Panc1 (cell line): ENCODE measurements around the gene GADD45A. TPM values are rescaled to one million over a fixed set of nuclear protein-coding genes. Genes with fewer than 3 reads are reported as not detected.

ENCODE experiments used
- ATAC-seq: fragments of 200-7000 bp; cut with Tn5 transposase; 2 replicates; pipeline ENCODE4 v1.9.1; 2020; ENCODE audit warnings: mild to moderate bottlenecking, moderate library complexity
- BruUV-seq: library from RNA; stranded (reverse); fragments of 400-500 nt; replicated peaks from 2 replicates; lab custom pipeline; 2021; lab: Mats Ljungman, UMichigan
- CTCF ChIA-PET: fragments of 300-600 bp; sonication (Branson Sonifier 250); formaldehyde crosslinking; loops from one replicate; lab custom pipeline; 2022; ENCODE audit warnings: antibody characterized with exemption; lab: Charles Lee
- POLR2A ChIA-PET: fragments of 300-600 bp; sonication (Branson Sonifier 250); formaldehyde crosslinking; loops from one replicate; lab custom pipeline; 2022; ENCODE audit warnings: antibody characterized with exemption; lab: Charles Lee
- DNase-seq: peaks from one replicate; pipeline ENCODE4 v3.0.0-alpha.2; 2010; ENCODE audit warnings: low read depth, low spot score
- H3K27ac ChIP-seq: 2 replicates; pipeline ENCODE4 v1.5.1; 2011; ENCODE audit warnings: mild to moderate bottlenecking, low read length, inconsistent platforms
- H3K27me3 ChIP-seq: fragments of 200-500 bp; sonication (Bioruptor generic); 2 replicates; pipeline ENCODE4 v1.6.0; 2014; ENCODE audit warnings: low read length, inconsistent platforms; ENCODE audit not compliant: control insufficient read depth, insufficient read depth
- H3K36me3 ChIP-seq: fragments of 200-500 bp; sonication (Bioruptor generic); 2 replicates; pipeline ENCODE4 v1.5.1; 2014; ENCODE audit warnings: inconsistent platforms, mild to moderate bottlenecking, low read length, moderate library complexity; ENCODE audit not compliant: control insufficient read depth, insufficient read depth
- H3K4me1 ChIP-seq: 2 replicates; pipeline ENCODE4 v1.5.1; 2011; ENCODE audit warnings: inconsistent platforms, mild to moderate bottlenecking, low read length, moderate library complexity; ENCODE audit not compliant: control insufficient read depth, insufficient read depth
- H3K4me3 ChIP-seq, 2 experiments: 2 replicates each; pipeline ENCODE4 v1.5.1; 2011 to 2012; ENCODE audit warnings: low read depth in 2 of 2, low read length in 2 of 2, mild to moderate bottlenecking in 2 of 2, inconsistent platforms in 1 of 2, moderate library complexity in 1 of 2
- H3K9me3 ChIP-seq: fragments of 200-500 bp; sonication (Bioruptor generic); 2 replicates; pipeline ENCODE4 v1.5.1; 2014; ENCODE audit warnings: low read depth, mild to moderate bottlenecking, inconsistent platforms, low read length, moderate library complexity; ENCODE audit not compliant: control insufficient read depth, insufficient read depth
- POLR2AphosphoS5 ChIP-seq: IDR thresholded peaks from 2 replicates; pipeline ENCODE4 v1.6.1; 2012; ENCODE audit warnings: mild to moderate bottlenecking, low read depth, low read length, moderate library complexity
- REST ChIP-seq, 2 experiments: IDR thresholded peaks; 2 replicates each; pipeline ENCODE4 v1.6.1; 2011 to 2012; ENCODE audit warnings: low read depth in 2 of 2, control low read depth in 1 of 2, low read length in 1 of 2, mild to moderate bottlenecking in 1 of 2, moderate library complexity in 1 of 2; ENCODE audit not compliant: insufficient read depth in 1 of 2
- SIN3A ChIP-seq: IDR thresholded peaks from 2 replicates; pipeline ENCODE4 v1.6.1; 2012; ENCODE audit warnings: low read depth, mild to moderate bottlenecking, low read length, moderate library complexity, borderline replicate concordance; ENCODE audit not compliant: insufficient read depth
- TCF7L2 ChIP-seq: IDR thresholded peaks from 2 replicates; pipeline ENCODE4 v1.6.1; 2011; ENCODE audit warnings: mild to moderate bottlenecking, low read depth, low read length, inconsistent platforms
- in situ Hi-C: cut with HindIII; loops from 2 replicates; pipeline ENCODE4 v1.10.0; 2016; ENCODE audit warnings: low sequenced_read_pairs, low pct_unique_long_range_greater_than_20kb
- intact Hi-C: fragments of 100-400 bp; cut with micrococcal nuclease; formaldehyde crosslinking; loops from one replicate; pipeline ENCODE4 v1.10.0; 2022; ENCODE audit not compliant: unreplicated experiment
- total RNA-seq: library from RNA; stranded (reverse); gene quantifications from one replicate; pipeline ENCODE4 v1.2.1, GENCODE V29; 2021; ENCODE audit not compliant: unreplicated experiment
- TF ChIP-seq, protein P1 (sequence below): fragments of 450-650 bp; IDR thresholded peaks from 2 replicates; pipeline ENCODE4 v1.5.1; 2017; ENCODE audit warnings: mild to moderate bottlenecking

GADD45A gene
- total RNA-seq, 1 experiment from 2014 or later = 106 TPM

GRCh38 chr1:67732750-67733151 is 47.8 kb downstream of the GADD45A start:
- CTCF ChIA-PET = no interaction called here
- Histone ChIP-seq H3K9me3 (no peaks in the 10 kb centered on the region), H3K4me3 (no peak overlapping the region), H3K4me1 (peaks cover 18% of the 10 kb centered on the region), H3K36me3 (no peaks in the 10 kb centered on the region), H3K27me3 (no peaks in the 10 kb centered on the region), H3K27ac (no peak overlapping the region)
- DNase-seq = no peak
- POLR2A ChIA-PET = no interaction called here
- intact Hi-C loops (no loop called here), in situ Hi-C loops (no loop called here)
- BruUV-seq = no TSS peak
- ATAC-seq = 0 out of 2 replicates have a peak, but pooled peaks have one; percentile 55
- TF ChIP-seq TCF7L2 = no peak

DNA sequence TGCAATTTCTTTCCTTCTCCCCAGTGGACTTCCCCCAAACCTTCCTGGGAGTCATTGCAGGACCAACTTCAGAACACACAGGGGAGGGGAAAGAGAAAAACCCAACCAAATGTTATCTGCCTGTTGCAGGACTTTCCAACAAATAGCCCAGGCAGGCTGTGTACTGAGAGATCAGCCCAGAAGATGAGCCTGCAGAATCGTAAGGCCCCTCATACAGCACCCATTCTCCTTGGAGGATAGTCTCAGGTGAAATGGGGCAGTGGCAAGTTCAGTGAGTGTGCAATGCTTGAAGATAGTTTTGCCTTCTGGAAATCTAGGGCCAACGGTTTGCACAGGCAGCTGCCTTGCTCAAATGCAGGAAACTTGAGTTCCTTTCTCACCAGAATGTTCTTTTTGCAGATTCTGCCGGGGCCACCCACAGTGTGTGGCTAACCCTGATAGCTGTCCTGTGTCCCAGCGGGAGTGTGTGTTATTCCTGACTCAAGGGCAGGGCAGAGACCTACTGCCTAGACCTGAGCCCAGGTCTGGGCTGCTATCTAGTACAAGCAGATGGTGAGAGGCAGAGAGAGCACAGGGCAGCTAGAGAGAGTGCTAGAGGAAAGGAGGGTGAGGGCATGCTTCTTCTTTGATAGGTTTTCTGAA is 48.8 kb downstream of the GADD45A start:
- CTCF ChIA-PET = no interaction called here
- intact Hi-C loops (no loop called here), in situ Hi-C loops (no loop called here)
- TF ChIP-seq REST (IDR thresholded peaks at IDR 0.05; ENCODE audit: insufficient read depth in 1 of 2, low read depth in 2 of 2, low read length in 1 of 2) (no peak), POLR2AphosphoS5 (no peak), TCF7L2 (no peak), SIN3A (no peak)
- TF ChIP-seq, protein P1, sequence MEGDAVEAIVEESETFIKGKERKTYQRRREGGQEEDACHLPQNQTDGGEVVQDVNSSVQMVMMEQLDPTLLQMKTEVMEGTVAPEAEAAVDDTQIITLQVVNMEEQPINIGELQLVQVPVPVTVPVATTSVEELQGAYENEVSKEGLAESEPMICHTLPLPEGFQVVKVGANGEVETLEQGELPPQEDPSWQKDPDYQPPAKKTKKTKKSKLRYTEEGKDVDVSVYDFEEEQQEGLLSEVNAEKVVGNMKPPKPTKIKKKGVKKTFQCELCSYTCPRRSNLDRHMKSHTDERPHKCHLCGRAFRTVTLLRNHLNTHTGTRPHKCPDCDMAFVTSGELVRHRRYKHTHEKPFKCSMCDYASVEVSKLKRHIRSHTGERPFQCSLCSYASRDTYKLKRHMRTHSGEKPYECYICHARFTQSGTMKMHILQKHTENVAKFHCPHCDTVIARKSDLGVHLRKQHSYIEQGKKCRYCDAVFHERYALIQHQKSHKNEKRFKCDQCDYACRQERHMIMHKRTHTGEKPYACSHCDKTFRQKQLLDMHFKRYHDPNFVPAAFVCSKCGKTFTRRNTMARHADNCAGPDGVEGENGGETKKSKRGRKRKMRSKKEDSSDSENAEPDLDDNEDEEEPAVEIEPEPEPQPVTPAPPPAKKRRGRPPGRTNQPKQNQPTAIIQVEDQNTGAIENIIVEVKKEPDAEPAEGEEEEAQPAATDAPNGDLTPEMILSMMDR = no peak
- DNase-seq = no peak
- H3K36me3 ChIP-seq = no peaks in the 10 kb centered on the region
- peaks cover 18% of the 10 kb centered on the region for H3K4me1 ChIP-seq
- H3K27ac ChIP-seq = no peak overlapping the region
- POLR2A ChIA-PET = no interaction called here
- no peaks in the 10 kb centered on the region for H3K27me3 ChIP-seq
- no peaks in the 10 kb centered on the region for H3K9me3 ChIP-seq
- BruUV-seq = no TSS peak
- ATAC-seq = no peak
- no peak overlapping the region for H3K4me3 ChIP-seq

DNA sequence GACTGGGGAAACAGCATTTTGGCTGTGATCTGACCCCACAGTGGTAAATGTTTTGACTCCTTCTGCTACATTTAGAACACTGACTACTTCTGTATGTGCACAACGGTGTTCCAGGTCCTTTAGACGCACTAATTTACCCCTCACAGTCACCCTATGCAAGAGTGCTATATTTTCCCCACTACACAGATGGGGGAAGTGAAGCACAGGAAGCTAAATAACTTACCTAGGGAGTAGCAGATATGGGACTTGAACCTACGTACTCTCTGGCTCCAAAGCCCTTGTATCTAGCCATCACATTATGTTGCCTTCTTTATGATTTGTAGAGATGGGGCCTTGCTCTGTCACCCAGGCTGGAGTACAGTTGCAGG is 49.3 kb downstream of the GADD45A start:
- no peaks in the 10 kb centered on the region for H3K36me3 ChIP-seq
- ChIA-PET CTCF (no interaction called here), POLR2A (no interaction called here)
- H3K4me3 ChIP-seq = no peak overlapping the region
- TF ChIP-seq TCF7L2 (no peak), REST (IDR thresholded peaks at IDR 0.05; ENCODE audit: insufficient read depth in 1 of 2, low read depth in 2 of 2, low read length in 1 of 2) (no peak), SIN3A (no peak), POLR2AphosphoS5 (no peak)
- TF ChIP-seq, protein P1 = no peak
- ATAC-seq = no peak
- intact Hi-C loops (no loop called here), in situ Hi-C loops (no loop called here)
- no TSS peak for BruUV-seq
- H3K27me3 ChIP-seq = no peaks in the 10 kb centered on the region
- peaks cover 18% of the 10 kb centered on the region for H3K4me1 ChIP-seq
- DNase-seq = no peak
- no peaks in the 10 kb centered on the region for H3K9me3 ChIP-seq
- no peak overlapping the region for H3K27ac ChIP-seq
